CD4-positive, alpha-beta memory T cell (primary cell): ENCODE results near the gene RC3H2. TPM values are rescaled to one million over a fixed set of nuclear protein-coding genes. Genes with fewer than 3 reads are reported as not detected.
"Not testable (repeated sequence)": the region's sequence is repeated elsewhere in the genome, so short reads cannot be mapped to it uniquely, and the experiment has no call there.

Experiments
- CTCF ChIA-PET: fragments of 350-600 bp; sonication (Branson Sonifier 250); formaldehyde crosslinking; loops from one replicate; lab custom pipeline; 2021; ENCODE audit warnings: inconsistent platforms; ENCODE audit not compliant: partially characterized antibody; lab: Charles Lee
- POLR2A ChIA-PET: fragments of 350-600 bp; sonication (Branson Sonifier 250); formaldehyde crosslinking; loops from one replicate; lab custom pipeline; 2021; ENCODE audit not compliant: partially characterized antibody; lab: Charles Lee
- DNase-seq, 5 donors: peaks; one replicate each; pipeline versions ENCODE4 v3.0.0 to v3.0.0-alpha.2; 2020 to 2022; ENCODE audit warnings: mixed read lengths in 1 of 5
- H3K27ac ChIP-seq: one replicate; pipeline ENCODE4 v1.7.0; 2013; ENCODE audit warnings: low read depth, low read length
- H3K27me3 ChIP-seq: 2 replicates; pipeline ENCODE4 v1.7.0; 2013; ENCODE audit warnings: mild to moderate bottlenecking, low read length, moderate library complexity; ENCODE audit not compliant: insufficient read depth
- H3K36me3 ChIP-seq: 2 replicates; pipeline ENCODE4 v1.7.0; 2013; ENCODE audit warnings: mild to moderate bottlenecking, low read length, moderate library complexity; ENCODE audit not compliant: insufficient read depth
- H3K4me1 ChIP-seq: 2 replicates; pipeline ENCODE4 v1.7.0; 2013; ENCODE audit warnings: mild to moderate bottlenecking, low read length, moderate library complexity; ENCODE audit not compliant: insufficient read depth
- H3K4me3 ChIP-seq, 2 donors: one replicate each; pipeline ENCODE4 v1.7.0; 2013; ENCODE audit warnings: low read length in 2 of 2, mild to moderate bottlenecking in 1 of 2
- H3K9me3 ChIP-seq, 2 donors: one replicate each; pipeline ENCODE4 v1.7.0; 2013; ENCODE audit warnings: low read length in 2 of 2, control low read depth in 1 of 2; ENCODE audit not compliant: control insufficient read depth in 1 of 2
- H3K27ac Mint-ChIP-seq, 7 donors: one replicate each; pipeline ENCODE4 v1.8.0; 2020 to 2021; ENCODE audit warnings: mixed read lengths in 7 of 7, mild to moderate bottlenecking in 6 of 7, inconsistent platforms in 3 of 7, moderate library complexity in 3 of 7
- H3K27me3 Mint-ChIP-seq, 2 donors: one replicate each; pipeline ENCODE4 v1.8.0; 2020 to 2021; ENCODE audit warnings: mixed read lengths in 2 of 2
- H3K36me3 Mint-ChIP-seq, 2 donors: one replicate each; pipeline ENCODE4 v1.8.0; 2020 to 2021; ENCODE audit warnings: mixed read lengths in 2 of 2, inconsistent platforms in 1 of 2, mild to moderate bottlenecking in 1 of 2
- H3K4me1 Mint-ChIP-seq, 4 donors: one replicate each; pipeline ENCODE4 v1.8.0; 2020 to 2021; ENCODE audit warnings: mixed read lengths in 4 of 4, mild to moderate bottlenecking in 1 of 4
- H3K4me3 Mint-ChIP-seq, 8 donors: one replicate each; pipeline ENCODE4 v1.8.0; 2020 to 2021; ENCODE audit warnings: mixed read lengths in 8 of 8, mild to moderate bottlenecking in 7 of 8, moderate library complexity in 6 of 8, inconsistent platforms in 3 of 8
- H3K9me3 Mint-ChIP-seq, 8 donors: one replicate each; pipeline ENCODE4 v1.8.0; 2020 to 2021; ENCODE audit warnings: mixed read lengths in 8 of 8, mild to moderate bottlenecking in 5 of 8, inconsistent platforms in 3 of 8, moderate library complexity in 1 of 8
- intact Hi-C: fragments of 100-400 bp; cut with micrococcal nuclease; formaldehyde crosslinking; loops from one replicate; pipeline ENCODE4 v1.15.1; 2023
- polyA plus RNA-seq, 2 donors: library from polyadenylated mRNA; unstranded; fragments of 300-500 nt; fragmentation: Illumina TruSeq; gene quantifications; one replicate each; pipeline ENCODE4 v1.2.3, GENCODE V29; 2021
- total RNA-seq, 2 experiments: library from RNA; stranded (reverse); gene quantifications; one replicate each; pipeline ENCODE4 v1.2.3, GENCODE V29; 2021

Gene RC3H2
- total and polyA plus RNA-seq, 4 experiments from 2014 or later = 18.7 to 70.7 (median 47.0) TPM

DNA sequence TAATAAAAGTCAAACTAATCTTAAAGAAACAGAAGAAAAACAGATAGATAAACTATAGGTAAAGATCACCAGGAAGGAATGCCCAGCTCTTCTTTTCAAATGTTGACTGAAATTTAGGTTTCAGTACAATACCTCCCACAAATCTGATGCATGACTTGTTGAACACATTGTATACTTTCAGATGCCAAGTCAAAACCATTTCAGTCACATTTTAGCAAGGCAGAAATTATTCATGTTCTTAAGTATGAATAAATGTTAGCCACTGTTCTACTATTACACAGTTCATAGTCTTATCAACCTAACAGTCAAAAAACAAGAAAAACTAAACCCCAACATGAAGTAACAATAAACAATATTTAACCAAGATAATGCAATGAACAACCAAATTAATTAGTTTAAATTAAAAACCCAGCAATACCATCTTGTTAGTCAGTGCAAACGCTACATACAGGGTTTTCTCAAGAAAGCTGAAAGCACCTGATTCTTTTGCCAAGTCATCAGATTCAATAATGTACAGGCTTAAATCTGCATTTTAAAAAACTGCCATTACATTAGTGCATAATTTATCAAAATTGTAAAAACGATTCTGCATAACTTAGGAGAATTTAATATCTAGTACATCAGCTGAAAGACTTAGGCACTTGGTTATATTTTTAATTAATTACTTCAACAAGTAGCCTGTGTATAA lies 56.8 kb downstream of the RC3H2 start:
- Histone ChIP-seq H3K4me3 (no peak overlapping the region), H3K9me3 (no peaks in the 10 kb centered on the region), H3K27ac (no peak overlapping the region), H3K27me3 (no peaks in the 10 kb centered on the region), H3K4me1 (peaks cover 21% of the 10 kb centered on the region), H3K36me3 (peaks cover 14% of the 10 kb centered on the region)
- Mint-ChIP-seq H3K27ac (peak overlapping the region in 5 of 7 donors; percentile 19 to 78 (median 42)), H3K4me3 (no peak overlapping the region), H3K27me3 (no peaks in the 10 kb centered on the region), H3K9me3 (no peaks in the 10 kb centered on the region), H3K4me1 (peaks cover 14 to 29% (median 25%) of the 10 kb centered on the region in 4 donors), H3K36me3 (peaks cover 25 to 42% of the 10 kb centered on the region in 2 donors)
- intact Hi-C loops = no loop called here
- DNase-seq = no peak
- ChIA-PET CTCF (interaction anchor here (1.1 to 2.3 kb wide), 2 partner anchors 13 to 40 kb away, joined by 5 to 6 read pairs; no protein-coding TSS in a partner anchor), POLR2A (interaction anchor here (1.2 kb wide), 1 partner anchor 20 kb away, joined by 3 read pairs; the partner anchor contains the start of gene PDCL)

DNA sequence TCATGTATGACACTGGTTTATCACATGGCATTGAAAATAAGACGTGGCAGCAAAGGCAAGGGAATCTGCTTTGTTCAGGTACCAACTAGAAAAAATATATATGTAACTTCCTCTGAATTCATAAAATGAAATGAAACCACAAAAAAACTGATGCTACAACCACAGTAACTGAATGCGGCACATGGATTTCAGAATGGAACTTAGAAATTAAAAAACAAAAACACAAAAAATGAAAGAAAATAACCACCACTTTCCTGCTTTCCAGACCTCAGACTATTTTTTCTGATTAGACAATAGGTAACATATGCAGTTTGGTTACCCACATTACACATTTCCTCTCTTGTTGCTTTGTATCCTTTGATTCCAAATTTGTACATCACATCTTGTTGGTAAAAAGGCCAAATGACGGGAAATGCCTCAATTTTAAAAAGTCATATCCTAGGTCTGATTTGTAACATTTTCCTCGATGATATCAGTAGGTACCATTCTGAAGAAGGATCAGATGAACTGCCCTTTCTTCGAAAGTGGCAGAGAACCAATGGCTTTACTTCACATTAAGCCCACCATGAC lies 58.7 kb downstream of the RC3H2 start:
- Histone ChIP-seq H3K4me3 (no peak overlapping the region), H3K36me3 (peaks cover 13% of the 10 kb centered on the region), H3K27me3 (no peaks in the 10 kb centered on the region), H3K9me3 (no peaks in the 10 kb centered on the region), H3K27ac (peak overlapping the region; percentile 9), H3K4me1 (peaks cover 21% of the 10 kb centered on the region)
- CTCF ChIA-PET = no interaction called here
- peaks cover 14 to 29% (median 25%) of the 10 kb centered on the region in 4 donors for H3K4me1 Mint-ChIP-seq
- intact Hi-C loops = no loop called here
- peak overlapping the region in 5 of 8 donors; percentile 18 to 55 (median 27) for H3K4me3 Mint-ChIP-seq
- H3K27me3 Mint-ChIP-seq = no peaks in the 10 kb centered on the region
- H3K9me3 Mint-ChIP-seq = no peaks in the 10 kb centered on the region
- peak; percentile 27 to 70 (median 56) for DNase-seq
- H3K27ac Mint-ChIP-seq = peak overlapping the region; percentile 44 to 95 (median 79)
- H3K36me3 Mint-ChIP-seq = peaks cover 24 to 41% of the 10 kb centered on the region in 2 donors
- POLR2A ChIA-PET = no interaction called here

DNA sequence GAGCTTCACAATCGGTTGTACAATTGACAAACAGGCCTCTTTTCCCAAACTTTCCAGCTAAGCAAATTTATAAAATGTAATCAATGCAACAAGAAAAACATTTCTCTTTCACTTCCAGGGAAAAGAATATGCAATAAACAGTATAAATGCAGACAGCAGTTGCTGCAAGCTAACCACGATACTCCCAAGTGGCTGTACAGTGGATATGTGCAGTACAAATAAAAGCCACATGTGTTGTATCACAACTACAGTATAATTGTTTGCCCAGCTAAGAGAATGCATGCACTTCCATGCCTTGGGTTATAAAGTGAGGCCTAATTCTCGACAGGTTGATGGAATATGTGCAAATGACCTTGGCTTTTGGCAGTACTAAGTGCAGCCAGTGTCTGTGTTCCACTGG lies 60.0 kb downstream of the RC3H2 start:
- H3K27me3 Mint-ChIP-seq = no peaks in the 10 kb centered on the region
- no peak overlapping the region for H3K4me3 Mint-ChIP-seq
- H3K27ac Mint-ChIP-seq = no peak overlapping the region
- no peak overlapping the region for H3K27ac ChIP-seq
- H3K27me3 ChIP-seq = no peaks in the 10 kb centered on the region
- H3K36me3 ChIP-seq = peaks cover 4% of the 10 kb centered on the region
- no peaks in the 10 kb centered on the region for H3K9me3 ChIP-seq
- H3K9me3 Mint-ChIP-seq = peaks cover 0 to 3% (median 0%) of the 10 kb centered on the region in 8 donors
- H3K4me1 ChIP-seq = peaks cover 21% of the 10 kb centered on the region
- no peak overlapping the region for H3K4me3 ChIP-seq
- intact Hi-C loops = no loop called here
- CTCF ChIA-PET = interaction anchor here (2.0 kb wide), 1 partner anchor 10 kb away, joined by 8 read pairs; no protein-coding TSS in a partner anchor
- H3K4me1 Mint-ChIP-seq = peaks cover 13 to 29% (median 25%) of the 10 kb centered on the region in 4 donors
- DNase-seq = no peak
- POLR2A ChIA-PET = no interaction called here
- H3K36me3 Mint-ChIP-seq = peaks cover 15 to 30% of the 10 kb centered on the region in 2 donors

DNA sequence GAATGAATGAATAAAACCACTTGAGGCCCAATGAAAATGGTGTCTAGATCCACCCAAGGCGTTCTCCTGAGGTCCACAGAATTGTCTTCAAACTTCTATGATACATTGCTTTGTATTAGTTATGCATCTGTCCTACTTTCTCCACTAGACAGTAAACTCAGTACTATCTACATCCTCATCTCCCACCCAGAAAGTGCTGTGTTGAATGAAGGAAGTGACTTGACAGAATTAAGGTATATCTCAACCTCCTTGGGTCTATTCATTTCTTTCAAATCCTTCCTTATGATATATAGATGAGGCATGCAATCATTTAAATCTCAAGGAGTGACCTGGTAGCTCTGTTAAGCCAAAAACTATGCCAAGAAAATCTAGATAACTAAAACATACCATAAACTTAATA lies 61.0 kb downstream of the RC3H2 start:
- H3K9me3 ChIP-seq = no peaks in the 10 kb centered on the region
- no peak for DNase-seq
- peaks cover 21% of the 10 kb centered on the region for H3K4me1 ChIP-seq
- H3K27me3 Mint-ChIP-seq = no peaks in the 10 kb centered on the region
- H3K36me3 ChIP-seq = no peaks in the 10 kb centered on the region
- H3K27ac ChIP-seq = no peak overlapping the region
- intact Hi-C loops = no loop called here
- ChIA-PET CTCF (interaction anchor here (2.0 kb wide), 1 partner anchor 9 kb away, joined by 8 read pairs; no protein-coding TSS in a partner anchor), POLR2A (interaction anchor here (1.0 to 1.2 kb wide), 2 partner anchors 9 to 53 kb away, joined by 3 read pairs; no protein-coding TSS in a partner anchor)
- H3K27ac Mint-ChIP-seq = peak overlapping the region in 1 of 7 donors; percentile 35
- no peak overlapping the region for H3K4me3 ChIP-seq
- peaks cover 10 to 26% (median 25%) of the 10 kb centered on the region in 4 donors for H3K4me1 Mint-ChIP-seq
- no peaks in the 10 kb centered on the region for H3K27me3 ChIP-seq
- no peak overlapping the region for H3K4me3 Mint-ChIP-seq
- H3K36me3 Mint-ChIP-seq = peaks cover 9 to 25% of the 10 kb centered on the region in 2 donors
- H3K9me3 Mint-ChIP-seq = peaks cover 0 to 8% (median 2%) of the 10 kb centered on the region in 8 donors

DNA sequence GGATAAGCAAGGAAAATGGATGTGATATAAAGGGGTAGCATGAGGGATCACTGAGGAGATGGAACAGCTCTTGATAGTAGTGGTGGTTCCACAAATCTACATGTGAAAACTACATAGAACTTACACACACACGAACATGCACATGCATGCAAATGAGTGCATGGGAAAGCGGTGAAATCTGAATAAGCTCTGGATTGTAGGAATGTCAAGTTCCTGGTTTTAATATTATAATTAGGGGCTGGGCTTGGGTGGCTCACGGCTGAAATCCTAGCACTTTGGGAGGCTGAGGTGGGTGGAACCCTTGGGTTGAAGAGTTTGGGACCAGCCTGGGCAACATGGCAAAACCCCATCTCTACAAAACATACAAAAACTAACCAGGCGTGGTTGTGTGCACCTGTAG lies 63.7 kb downstream of the RC3H2 start:
- Mint-ChIP-seq H3K36me3 (peaks cover 2 to 11% of the 10 kb centered on the region in 2 donors), H3K27ac (no peak overlapping the region), H3K4me1 (peaks cover 6 to 19% (median 17%) of the 10 kb centered on the region in 4 donors), H3K9me3 (peaks cover 0 to 9% (median 2%) of the 10 kb centered on the region in 8 donors), H3K4me3 (no peak overlapping the region), H3K27me3 (no peaks in the 10 kb centered on the region)
- intact Hi-C loops = no loop called here
- Histone ChIP-seq H3K9me3 (no peaks in the 10 kb centered on the region), H3K4me3 (no peak overlapping the region), H3K27ac (no peak overlapping the region), H3K36me3 (no peaks in the 10 kb centered on the region), H3K4me1 (peaks cover 8% of the 10 kb centered on the region), H3K27me3 (no peaks in the 10 kb centered on the region)
- ChIA-PET POLR2A (no interaction called here), CTCF (no interaction called here)
- DNase-seq = no peak

DNA sequence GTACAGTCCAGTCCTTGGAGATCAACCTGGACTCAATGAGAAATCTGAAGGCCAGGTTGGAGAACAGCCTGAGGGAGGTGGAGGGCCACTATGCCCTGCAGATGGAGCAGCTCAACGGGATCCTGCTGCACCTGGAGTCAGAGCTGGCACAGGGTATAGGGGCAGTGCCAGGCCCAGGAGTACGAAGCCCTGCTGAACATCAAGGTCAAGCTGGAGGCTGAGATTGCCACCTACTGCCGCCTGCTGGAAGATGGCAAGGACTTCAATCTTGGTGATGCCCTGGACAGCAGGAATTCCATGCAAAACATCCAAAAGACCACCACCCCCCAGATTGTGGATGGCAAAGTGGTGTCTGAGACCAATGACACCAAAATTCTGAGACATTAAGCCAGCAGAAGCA lies 66.7 kb downstream of the RC3H2 start:
- H3K27ac Mint-ChIP-seq, intact Hi-C loops, H3K36me3 ChIP-seq, H3K4me3 ChIP-seq, DNase-seq, H3K4me3 Mint-ChIP-seq, H3K36me3 Mint-ChIP-seq, H3K27ac ChIP-seq, H3K27me3 Mint-ChIP-seq, H3K9me3 ChIP-seq, H3K27me3 ChIP-seq, H3K9me3 Mint-ChIP-seq, CTCF ChIA-PET: not testable (repeated sequence)
- peaks cover 15% of the 10 kb centered on the region for H3K4me1 ChIP-seq
- POLR2A ChIA-PET = interaction anchor here (2.6 kb wide), 1 partner anchor 10 kb away, joined by 9 read pairs; the partner anchor contains the start of gene PDCL
- H3K4me1 Mint-ChIP-seq = peaks cover 12 to 19% (median 18%) of the 10 kb centered on the region in 4 donors

DNA sequence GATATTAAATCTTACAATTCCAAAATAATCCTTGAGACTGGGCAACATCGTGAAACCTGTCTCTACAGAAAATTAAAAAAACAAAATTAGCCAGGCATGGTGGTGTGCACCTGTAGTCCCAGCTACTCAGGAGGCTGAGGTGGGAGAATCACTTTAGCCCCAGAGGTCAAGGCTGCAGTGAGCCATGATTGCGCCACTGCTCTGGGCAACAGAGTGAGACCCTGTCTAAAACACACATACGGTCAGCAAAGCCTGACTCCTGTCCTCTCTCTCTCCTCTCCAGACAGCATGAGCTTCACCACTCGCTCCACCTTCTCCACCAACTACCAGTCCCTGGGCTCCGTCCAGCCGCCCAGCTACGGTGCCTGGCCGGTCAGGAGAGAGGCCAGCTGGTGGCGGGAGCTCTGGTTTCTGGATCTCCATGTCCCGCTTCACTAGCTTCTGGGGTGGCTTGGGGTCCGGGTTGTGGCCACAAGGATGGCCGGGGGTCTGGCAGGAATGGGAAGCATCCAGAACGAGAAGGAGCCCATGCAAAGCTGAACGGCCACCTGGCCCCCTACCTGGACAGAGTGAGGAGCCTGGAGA lies 67.8 kb downstream of the RC3H2 start:
- Histone ChIP-seq H3K27ac (no peak overlapping the region), H3K4me3 (no peak overlapping the region), H3K27me3 (no peaks in the 10 kb centered on the region), H3K36me3 (no peaks in the 10 kb centered on the region), H3K4me1 (peaks cover 15% of the 10 kb centered on the region), H3K9me3 (no peaks in the 10 kb centered on the region)
- H3K27me3 Mint-ChIP-seq = no peaks in the 10 kb centered on the region
- POLR2A ChIA-PET = interaction anchor here (2.6 kb wide), 1 partner anchor 9 kb away, joined by 9 read pairs; the partner anchor contains the start of gene PDCL
- H3K27ac Mint-ChIP-seq = no peak overlapping the region
- no peak overlapping the region for H3K4me3 Mint-ChIP-seq
- DNase-seq = no peak
- intact Hi-C loops = no loop called here
- H3K4me1 Mint-ChIP-seq = peaks cover 12 to 19% (median 18%) of the 10 kb centered on the region in 4 donors
- H3K36me3 Mint-ChIP-seq = no peaks in the 10 kb centered on the region
- CTCF ChIA-PET = no interaction called here
- peaks cover 0 to 9% (median 2%) of the 10 kb centered on the region in 8 donors for H3K9me3 Mint-ChIP-seq
